HG02852 (cell line): Measurements from ENCODE around the gene ANKMY1.
"Not testable (repeated sequence)": the region's sequence is repeated elsewhere in the genome, so short reads cannot be mapped to it uniquely, and the experiment has no call there.

Experiments used
- ATAC-seq: cut with Tn5 transposase; IDR thresholded peaks from one replicate; pipeline ENCODE4 v1.9.1; 2021; ENCODE audit warnings: mild to moderate bottlenecking, moderate library complexity; ENCODE audit not compliant: unreplicated experiment

ANKMY1 gene

DNA sequence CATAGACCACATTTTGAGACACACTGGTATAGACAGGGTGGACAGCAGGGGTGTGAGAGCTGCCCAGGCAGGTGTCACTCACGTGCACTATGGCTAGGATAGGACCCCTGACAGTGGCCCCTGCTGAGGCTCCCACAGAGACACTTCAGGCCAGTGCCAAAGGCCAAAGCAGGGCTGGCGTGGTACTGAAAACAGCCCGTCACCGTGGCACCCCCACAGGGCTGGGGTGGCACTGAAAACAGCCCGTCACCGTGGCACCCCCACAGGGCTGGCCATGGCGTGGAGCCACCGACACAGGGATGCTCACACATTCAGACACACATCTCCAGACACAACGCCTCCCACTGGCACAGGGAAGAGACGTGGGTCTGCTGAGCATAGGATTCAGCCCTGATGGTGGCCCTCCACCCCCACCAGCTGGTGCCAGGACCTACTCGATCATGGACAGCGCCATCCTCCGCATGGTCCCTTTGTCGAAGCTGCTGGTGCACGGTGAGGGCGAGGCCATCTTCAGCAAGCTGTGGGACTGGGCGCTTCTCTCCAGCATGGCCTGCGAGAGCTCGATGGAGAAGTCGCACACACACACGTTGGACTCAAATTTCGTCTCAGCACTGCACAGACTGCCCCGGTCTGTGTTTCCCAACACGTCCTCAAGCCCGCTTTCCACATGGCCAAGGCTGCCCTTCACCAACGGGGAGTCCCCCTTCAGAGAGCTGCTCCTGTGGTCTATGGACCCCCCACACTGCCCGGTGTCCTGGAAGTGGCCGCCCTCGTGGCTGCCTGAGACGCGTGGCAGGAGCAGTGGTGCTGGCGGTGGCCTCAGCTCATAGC, 34.1 kb downstream of the ANKMY1 start:
- ATAC-seq = no peak

DNA sequence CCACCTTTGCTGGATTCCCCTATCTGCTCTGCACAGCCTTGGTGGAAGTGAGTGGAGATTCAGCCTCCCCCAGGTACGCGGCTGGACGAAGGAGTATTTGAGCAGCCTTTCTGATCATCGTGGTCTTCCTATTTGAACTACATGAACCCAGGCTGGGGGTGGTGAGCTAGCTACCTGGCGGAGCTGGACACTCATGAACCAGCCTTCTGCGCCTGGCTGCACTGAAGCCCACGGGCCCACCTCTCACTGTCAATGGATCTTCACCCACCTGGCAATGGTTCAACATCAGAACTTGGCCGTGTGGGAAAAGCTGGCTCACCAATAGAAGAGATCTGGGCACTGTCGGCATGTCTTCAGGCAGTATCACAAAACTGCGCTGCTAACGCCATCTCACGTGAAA, 35.4 kb downstream of the ANKMY1 start:
- ATAC-seq = no peak

DNA sequence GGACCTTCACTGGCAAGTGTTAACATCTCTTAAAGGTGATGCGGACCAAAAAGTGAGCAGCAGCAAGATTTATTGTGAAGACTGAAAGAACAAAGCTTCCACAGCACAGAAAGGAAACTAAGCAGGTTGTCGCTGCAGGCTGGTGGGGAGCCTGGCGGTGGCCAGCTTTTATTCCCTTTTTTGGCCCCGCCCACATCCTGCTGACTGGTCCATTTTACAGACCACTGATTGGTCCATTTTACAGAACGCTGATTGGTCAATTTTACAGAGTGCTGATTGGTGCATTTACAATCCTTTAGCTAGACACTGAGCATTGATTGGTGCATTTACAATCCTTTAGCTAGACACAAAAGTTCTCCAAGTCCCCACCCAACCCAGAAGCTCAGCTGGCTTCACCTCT, 35.9 kb downstream of the ANKMY1 start:
- ATAC-seq = not testable (repeated sequence)

DNA sequence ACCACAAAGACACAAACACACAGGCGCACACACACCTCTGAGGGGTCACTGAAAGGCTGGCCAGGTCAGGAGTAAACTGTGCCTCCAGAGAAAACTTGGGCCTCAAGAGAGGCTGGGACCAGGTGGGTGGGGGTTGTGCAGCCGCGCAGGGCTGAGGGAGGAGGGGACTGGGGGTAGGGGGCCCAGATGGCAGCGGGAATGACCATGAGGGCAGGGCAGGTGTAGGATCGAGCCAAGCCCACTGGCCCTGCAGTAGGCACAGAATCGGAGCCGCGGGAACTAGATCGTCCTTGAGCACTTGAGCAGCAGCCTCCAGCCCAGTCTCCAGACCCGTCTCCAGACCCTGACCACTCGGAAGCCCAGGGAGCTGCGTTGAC, 36.8 kb downstream of the ANKMY1 start:
- ATAC-seq = no peak

DNA sequence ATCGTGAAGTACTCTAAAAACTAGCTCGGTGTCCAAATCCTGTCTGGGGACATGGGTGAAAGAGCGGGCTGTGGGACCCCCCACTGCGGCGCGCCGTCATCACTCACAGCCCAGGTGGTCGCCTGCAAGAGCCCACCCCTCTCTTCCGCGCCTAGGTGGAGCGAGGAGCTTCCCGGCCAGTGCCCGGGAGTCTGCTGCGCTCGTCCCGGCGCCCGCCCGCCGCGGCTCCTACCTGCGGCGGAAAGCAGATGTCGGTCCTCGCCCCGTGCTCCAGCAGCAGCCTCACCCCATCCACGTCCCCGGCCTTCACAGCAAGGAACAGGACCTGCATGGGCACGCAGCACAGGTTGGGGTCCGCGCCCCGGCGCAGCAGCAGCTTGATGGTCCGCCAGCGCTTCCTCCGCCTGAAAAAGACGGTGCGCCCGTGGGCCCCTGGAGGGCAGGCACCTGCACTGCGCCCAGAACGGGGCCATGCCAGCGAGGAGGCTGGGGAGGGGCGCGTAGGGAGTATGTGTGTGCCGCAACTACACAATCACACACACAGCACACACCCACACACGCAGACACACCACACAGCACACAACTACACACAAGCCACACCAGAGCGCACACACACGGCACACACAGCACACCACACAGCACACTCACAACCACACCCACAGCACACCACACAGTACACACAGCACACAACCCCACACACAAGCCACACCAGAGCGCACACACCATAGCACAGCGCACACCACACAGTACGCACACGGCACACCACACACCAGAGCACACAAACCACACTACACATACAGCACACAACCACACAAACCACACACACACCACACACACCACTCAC, 37.4 kb downstream of the ANKMY1 start:
- no peak for ATAC-seq

DNA sequence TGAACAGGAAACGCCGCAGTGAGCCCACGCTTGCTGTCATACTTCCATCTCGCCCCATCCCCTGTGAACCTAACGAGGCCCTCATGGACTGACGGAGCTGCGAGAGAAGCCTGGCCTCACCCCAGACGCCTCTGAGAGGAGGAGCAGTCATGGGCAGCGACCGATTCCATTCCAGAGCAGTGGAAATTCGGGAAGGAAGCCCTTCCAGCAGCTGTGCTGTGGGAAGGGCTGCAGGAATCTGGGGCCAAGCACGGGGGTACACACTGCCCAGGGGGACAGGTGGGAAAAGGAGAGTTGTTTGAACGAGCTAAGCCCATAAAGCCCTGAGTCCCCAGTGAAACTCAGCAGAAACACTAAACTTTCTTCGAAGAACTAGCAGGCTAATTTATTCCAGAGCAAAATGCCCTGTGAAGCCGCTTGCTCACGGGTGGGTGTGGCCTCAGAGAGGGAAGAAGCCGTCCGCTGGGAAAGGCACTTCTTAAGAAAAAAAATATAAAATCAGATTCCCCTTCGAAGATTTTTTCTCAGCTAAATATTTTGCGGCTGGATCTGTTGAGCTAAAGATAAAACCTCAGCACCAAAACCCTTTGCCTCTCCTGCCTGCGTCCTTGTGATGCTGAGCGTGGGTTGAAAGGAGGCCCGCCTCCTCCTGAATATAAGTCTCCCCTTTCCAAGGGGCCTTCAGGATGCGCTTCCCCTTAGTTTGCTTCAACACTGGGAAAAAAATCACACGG, 38.2 kb downstream of the ANKMY1 start:
- no peak for ATAC-seq

DNA sequence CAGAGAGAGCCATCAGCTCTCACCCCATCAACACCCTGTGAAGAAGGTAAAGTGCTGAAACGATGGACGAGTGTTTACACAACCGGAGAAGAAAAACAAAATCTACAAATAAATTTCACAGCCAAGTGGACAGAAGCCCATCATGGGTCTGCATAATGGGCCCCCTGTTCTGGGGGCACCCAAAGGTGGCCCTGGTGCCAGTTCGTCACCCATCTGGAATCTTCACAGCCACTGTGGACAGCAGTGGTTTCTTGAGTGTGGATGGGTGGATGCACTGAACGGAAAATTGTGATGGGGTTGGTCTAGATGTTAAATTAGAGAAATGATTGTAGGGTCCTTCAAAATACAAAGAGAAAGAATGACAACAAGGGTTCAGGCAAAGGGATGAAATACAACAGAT, 38.8 kb downstream of the ANKMY1 start:
- no peak for ATAC-seq

DNA sequence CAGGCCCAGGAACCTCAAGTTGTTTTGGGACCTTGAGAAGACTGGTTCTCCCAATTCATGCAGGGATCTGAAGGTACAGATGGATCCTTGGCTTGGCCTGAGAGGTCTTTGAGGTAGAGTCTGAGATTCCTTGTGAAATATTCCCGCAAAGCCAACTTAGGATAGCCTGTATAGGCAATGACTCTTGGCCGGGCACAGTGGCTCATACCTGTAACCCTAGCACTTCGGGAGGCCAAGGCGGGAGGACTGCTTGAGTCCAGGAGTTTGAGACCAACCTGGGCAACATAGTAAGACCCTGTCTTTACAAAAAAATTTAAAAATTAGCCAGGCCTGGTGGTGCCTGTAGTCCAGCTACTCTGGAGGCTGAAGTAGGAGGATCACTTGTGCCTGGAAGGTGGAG, 40.4 kb downstream of the ANKMY1 start:
- no peak for ATAC-seq

DNA sequence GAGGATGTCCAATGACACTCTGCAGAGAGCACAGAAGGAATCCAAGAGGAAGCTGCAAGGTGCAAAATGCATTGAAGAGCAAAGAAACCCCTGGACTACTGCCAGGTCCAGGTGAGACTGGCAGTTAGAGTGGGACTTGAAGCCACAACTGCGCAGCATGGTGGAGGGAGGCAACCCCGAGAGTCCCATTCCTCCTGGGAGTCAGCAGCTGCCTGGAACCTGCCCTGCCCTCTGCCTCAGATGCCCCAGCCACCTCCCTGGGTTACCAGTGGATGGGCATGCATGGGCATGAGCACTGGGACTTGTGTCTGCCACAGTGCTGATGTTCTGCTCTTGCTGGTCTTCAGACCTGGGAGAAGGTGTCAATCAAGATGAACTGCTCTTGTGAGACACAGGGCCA, 43.2 kb downstream of the ANKMY1 start:
- no peak for ATAC-seq

DNA sequence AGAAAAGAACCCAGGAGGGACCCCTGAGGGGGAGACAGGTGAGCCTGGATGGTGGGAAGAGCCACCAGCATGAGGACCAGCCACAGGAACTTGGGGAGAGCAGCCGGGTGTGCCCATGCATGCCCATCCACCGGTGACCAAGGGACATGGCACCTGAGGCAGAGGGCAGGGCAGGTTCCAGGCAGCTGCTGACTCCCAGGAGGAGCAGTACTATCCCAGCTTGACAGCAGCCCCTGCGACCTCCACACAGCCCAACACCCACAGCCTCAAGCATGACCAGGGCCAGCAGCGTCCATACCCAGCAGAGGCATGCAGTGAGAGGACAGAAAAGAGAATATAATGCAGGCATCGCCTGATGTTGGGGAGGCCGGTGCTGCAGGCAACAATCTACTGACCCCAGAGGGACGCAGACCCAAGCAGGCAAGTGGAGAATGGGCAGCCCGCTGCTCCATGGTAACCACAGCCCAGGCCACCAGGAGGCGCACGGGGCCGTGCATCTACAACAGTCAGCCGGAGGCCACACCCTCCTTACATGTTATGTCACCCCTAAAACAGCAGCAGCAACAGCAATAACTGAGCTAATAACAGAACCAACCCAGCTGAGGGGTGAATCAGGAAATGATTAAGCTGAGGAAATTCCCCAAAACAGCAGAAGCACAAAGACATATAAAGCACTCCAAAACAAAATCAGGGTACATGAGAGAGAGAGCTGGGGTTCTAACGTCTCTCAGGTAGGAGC, 44.1 kb downstream of the ANKMY1 start:
- peak; percentile 97 for ATAC-seq

DNA sequence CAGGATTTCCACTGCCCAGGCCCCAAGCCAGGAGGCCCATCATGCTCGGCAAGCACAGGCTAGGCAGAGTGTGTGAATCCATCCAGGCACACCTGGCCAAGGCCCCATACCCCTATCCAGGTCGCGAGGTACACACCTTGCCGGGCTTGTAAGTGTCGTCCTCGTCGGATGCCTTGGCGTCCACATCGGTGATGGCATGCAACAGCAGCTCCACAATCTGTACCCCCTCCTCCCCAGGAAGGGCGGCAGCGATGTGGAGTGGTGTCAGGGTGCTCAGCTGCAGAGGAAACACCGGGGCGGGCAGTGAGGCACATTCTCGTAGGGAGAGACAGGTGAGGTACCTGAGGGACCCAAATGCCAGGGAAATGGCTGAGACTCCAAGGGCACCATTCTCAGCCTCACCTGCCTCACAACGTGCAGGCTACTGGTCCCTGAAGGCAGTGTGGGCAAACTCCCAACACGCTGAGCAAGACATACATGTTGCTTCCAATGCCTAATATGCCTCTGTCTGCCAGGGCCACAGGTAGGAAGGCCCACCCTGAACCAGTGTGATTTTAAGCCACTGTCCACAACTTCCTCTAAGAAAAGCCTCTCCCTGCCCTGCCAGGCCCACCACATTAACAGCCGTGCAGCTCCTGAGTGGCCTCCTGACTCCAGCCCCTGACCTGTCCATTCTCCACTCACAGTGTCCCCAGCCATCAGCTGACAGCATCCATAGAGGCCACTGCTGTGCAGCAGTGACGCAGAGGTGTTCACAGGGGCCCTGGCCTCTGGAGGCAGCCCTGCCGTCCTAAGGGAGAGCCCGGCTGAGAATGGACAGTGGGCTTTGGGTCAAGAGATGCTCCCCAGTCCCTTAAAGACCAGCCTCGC, 44.9 kb downstream of the ANKMY1 start:
- no peak for ATAC-seq

DNA sequence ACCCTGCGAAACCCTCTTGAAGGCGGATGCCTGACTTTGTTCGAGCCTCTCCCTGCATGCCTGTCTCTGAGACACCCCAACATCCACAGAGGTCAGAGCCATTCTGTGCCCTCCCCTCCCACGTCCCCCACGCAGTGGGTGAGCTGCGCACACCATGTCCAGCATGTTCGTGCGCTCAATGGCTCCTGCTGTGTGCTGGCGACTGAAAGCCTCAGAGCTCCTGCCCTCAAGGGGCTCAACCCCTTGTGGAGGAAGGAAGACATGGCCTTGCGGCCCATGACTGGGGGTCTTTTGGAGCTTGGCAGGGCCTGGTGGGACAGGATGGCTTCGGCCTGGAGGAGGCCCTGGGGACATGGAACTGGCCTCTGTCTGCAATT, 45.7 kb downstream of the ANKMY1 start:
- ATAC-seq = no peak

DNA sequence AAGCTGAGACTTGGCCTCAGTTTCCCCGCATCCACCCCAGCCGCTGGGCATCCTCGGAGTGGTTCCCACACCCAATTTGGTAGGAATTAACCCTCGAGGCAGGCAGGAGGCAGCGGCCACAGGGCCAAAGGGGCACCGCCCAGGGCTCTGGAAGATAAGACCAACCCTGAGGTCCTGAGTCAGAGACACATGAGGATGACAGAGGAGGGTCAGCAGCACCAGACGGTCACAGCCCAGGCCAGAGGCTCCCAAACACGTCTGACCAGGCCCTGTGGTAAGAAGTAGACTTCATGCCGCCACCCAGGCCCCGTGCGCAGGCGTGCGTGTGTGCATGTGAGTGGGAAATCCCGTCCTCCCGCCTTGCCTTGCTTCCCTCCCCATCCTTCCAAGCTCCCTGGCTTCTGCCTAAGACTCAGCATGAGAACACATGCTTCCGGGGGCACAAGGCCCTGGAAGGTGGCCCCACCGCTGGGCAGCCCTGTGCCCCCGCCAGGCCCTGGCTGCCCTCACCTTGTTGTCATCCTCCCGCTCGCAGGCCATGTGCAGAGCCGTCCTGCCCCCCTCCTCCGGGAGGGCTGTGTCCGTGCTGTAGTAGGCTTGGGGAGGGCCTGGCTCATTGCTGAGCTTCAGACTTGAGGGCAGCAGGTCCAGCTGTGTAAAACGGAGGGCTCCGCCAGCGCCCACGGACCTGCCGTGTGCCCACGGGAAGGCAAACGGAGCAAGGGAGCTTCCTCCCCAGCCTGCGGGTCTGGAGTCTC, 46.3 kb downstream of the ANKMY1 start:
- no peak for ATAC-seq

DNA sequence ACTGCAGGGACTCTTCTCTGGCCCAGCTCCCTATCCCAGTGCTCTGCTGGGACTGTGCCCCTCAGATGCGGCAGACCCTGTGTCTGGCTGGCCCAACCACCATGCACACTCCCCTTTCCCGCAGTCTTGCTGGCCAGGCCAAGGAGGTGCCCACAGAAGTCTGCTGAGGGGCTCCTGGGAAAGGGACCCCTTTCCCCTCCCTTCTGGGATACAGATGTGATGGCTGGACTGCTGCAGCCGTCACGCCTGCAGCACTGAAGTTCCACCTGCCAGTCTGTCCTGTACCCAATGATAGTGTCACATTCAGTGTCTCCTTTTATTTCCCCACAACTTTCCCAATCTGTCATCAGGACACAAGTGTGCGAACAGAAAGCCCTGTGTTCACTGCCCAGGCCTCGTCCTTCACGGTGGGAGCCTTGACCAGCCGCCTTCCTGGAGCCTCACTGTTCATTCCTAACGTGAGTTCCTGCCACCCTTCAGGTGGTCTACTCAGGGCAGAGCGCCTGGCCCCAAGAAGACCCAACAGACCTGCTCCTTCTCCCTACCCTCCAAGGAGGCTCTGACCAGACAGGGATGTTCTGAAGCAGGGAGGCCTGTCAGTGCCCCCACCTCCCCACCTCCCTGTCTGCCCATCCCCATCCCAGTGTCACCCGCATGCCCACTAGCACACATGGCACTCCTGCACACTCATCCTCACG, 47.1 kb downstream of the ANKMY1 start:
- no peak for ATAC-seq

DNA sequence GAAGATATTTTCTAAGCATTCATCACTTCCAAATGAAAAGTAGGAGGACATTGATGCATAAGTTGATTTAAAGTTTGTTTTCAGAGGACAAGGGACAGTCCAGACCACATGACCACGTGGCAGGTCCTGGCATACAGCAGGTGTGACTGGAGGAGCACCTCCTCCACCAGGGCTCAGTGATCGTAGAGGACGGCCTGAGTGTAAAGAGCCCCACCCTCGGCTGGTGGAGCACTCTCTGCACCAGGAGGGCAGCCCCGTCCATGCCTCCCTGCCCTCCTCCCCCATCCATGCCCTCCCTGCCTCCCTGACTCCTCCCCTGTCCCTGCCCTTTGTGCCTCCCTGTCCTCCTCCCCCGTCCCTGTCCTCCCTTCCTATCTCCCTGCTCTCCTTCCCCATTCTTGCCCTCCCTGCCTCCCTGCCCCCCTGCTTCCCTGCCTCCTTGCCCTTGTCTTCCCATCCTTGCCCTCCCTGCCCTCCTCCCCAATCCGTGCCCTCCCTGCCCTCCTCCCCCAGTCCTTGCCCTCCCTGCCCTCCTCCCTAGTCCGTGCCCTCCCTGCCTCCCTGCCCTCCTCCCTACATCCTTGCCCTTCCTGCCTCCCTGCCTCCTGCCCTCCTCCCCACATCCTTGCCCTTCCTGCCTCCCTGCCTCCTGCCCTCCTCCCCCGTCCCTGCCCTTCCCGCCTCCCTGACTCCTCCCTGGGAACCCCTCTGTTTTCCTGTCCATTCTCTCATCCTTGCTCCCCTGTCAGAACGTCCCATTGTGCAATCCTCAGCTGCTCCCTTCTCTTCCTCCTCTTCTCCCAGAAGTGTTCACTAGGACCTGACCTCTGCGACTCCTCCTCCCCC, 47.9 kb downstream of the ANKMY1 start:
- ATAC-seq = no peak

DNA sequence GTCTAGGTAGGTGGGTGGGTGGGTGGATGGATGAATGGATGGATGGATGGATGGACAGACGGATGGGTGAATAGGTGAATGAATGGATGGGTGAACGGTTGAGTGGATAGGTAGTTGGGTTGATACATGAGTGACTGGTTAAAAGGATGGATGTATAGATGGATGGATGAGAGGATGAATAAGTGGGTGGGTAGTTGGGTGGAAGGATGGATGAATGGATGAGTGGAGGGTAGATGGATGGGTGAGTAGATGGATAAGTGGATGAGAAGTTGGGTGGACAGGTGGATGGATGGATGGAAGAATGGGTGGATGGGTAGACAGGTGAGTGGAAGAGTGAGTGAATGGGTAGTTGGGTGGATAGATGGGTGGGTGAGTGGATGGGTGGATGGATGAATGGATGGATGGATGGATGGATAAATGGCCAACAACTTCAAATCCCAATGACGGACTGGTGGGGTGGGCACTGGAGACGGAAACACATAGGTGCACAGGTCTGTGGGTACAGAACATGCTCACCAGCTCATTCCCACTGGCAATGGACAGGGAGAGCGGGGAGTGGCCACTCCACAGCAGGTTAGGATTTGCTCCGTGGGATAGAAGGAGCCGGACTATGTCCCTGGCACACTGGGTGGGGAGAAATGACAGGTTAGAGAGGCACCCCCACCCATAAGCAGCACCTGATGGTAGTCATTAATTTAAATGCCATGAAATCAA, 48.8 kb downstream of the ANKMY1 start:
- no peak for ATAC-seq

DNA sequence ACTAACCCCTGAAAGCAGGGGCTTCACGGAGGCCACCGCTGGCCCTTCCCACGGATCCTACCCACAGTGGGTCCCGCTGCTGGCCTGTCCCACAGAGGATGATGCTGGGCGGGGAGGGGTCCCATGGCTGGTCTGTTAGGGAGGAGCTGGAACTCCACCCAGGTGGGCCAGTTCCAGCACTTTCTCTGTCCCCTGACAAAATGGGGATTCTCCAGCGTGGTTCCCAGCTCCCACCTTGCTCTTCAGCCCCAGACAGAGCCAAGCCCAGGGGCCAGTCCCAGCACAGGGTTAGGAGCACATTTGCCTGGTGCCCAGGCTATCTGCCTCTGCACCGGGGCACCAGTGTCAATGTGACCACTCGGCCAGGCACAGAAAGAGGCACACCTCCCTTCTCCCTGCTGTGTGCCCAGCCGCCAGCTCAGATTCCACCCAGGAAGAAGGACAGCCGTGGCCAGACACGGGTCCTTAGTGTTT, 50.0 kb downstream of the ANKMY1 start:
- ATAC-seq = no peak
